Measurements from ENCODE around the gene REV1. TPM values are rescaled to one million over a fixed set of nuclear protein-coding genes. Genes with fewer than 3 reads are reported as not detected.
"Not testable (repeated sequence)": the region's sequence is repeated elsewhere in the genome, so short reads cannot be mapped to it uniquely, and the experiment has no call there.

REV1 gene
- total RNA-seq, 1 donor from 2014 or later = 39.4 TPM

GRCh38 chr2:99488539-99489062 is 1.2 kb downstream of the REV1 start:
- intact Hi-C loops (cut with micrococcal nuclease) = loop anchor here (10.0 kb wide), 3 partner anchors 754 to 1494 kb away; partner anchors contain the start of genes MGAT4A and TMEM131

GRCh38 chr2:99487906-99488305 is 1.9 kb downstream of the REV1 start:
- intact Hi-C loops (cut with micrococcal nuclease) = loop anchor here (10.0 kb wide), 3 partner anchors 753 to 1493 kb away; partner anchors contain the start of genes MGAT4A and TMEM131

- intact Hi-C loops (cut with micrococcal nuclease) = loop anchor here (10.0 kb wide), 3 partner anchors 751 to 1491 kb away; partner anchors contain the start of genes MGAT4A and TMEM131
These were observed 4.0 kb downstream of the REV1 start for GRCh38 chr2:99485824-99486223.

GRCh38 chr2:99485411-99485810 is 4.4 kb downstream of the REV1 start:
- intact Hi-C loops (cut with micrococcal nuclease) = loop anchor here (10.0 kb wide), 3 partner anchors 751 to 1491 kb away; partner anchors contain the start of genes MGAT4A and TMEM131

GRCh38 chr2:99484205-99484604 is 5.6 kb downstream of the REV1 start:
- intact Hi-C loops (cut with micrococcal nuclease) = loop anchor here (10.0 kb wide), 3 partner anchors 749 to 1489 kb away; partner anchors contain the start of genes MGAT4A and TMEM131

- intact Hi-C loops (cut with micrococcal nuclease) = loop anchor here (10.0 kb wide), 3 partner anchors 747 to 1487 kb away; partner anchors contain the start of genes MGAT4A and TMEM131
These were observed 7.9 kb downstream of the REV1 start for GRCh38 chr2:99481941-99482340.

GRCh38 chr2:99481527-99481926 is 8.3 kb downstream of the REV1 start:
- intact Hi-C loops (cut with micrococcal nuclease) = loop anchor here (10.0 kb wide), 3 partner anchors 747 to 1487 kb away; partner anchors contain the start of genes MGAT4A and TMEM131

GRCh38 chr2:99480390-99480789 is 9.4 kb downstream of the REV1 start:
- intact Hi-C loops (cut with micrococcal nuclease) = loop anchor here (10.0 kb wide), 3 partner anchors 746 to 1486 kb away; partner anchors contain the start of genes MGAT4A and TMEM131

GRCh38 chr2:99478632-99479031 is 11.2 kb downstream of the REV1 start:
- intact Hi-C loops (cut with micrococcal nuclease) = no loop called here

- intact Hi-C loops (cut with micrococcal nuclease) = no loop called here
These were observed 12.8 kb downstream of the REV1 start for GRCh38 chr2:99477054-99477453.

GRCh38 chr2:99476629-99477028 is 13.2 kb downstream of the REV1 start:
- intact Hi-C loops (cut with micrococcal nuclease) = no loop called here

- intact Hi-C loops (cut with micrococcal nuclease) = not testable (repeated sequence)
These were observed 14.7 kb downstream of the REV1 start for GRCh38 chr2:99475095-99475494.

- intact Hi-C loops (cut with micrococcal nuclease) = no loop called here
These were observed 16.2 kb downstream of the REV1 start for GRCh38 chr2:99473518-99474083.

GRCh38 chr2:99472600-99472960 is 17.2 kb downstream of the REV1 start:
- intact Hi-C loops (cut with micrococcal nuclease) = no loop called here

- intact Hi-C loops (cut with micrococcal nuclease) = no loop called here
These were observed 17.9 kb downstream of the REV1 start for GRCh38 chr2:99471654-99472599.

GRCh38 chr2:99470957-99471356 is 18.9 kb downstream of the REV1 start:
- intact Hi-C loops (cut with micrococcal nuclease) = no loop called here

GRCh38 chr2:99470459-99470858 is 19.4 kb downstream of the REV1 start:
- intact Hi-C loops (cut with micrococcal nuclease) = not testable (repeated sequence)

GRCh38 chr2:99469394-99469793 is 20.4 kb downstream of the REV1 start:
- intact Hi-C loops (cut with micrococcal nuclease) = no loop called here

GRCh38 chr2:99468155-99468554 is 21.7 kb downstream of the REV1 start:
- intact Hi-C loops (cut with micrococcal nuclease) = no loop called here

- intact Hi-C loops (cut with micrococcal nuclease) = no loop called here
These were observed 22.4 kb downstream of the REV1 start for GRCh38 chr2:99467390-99467789.

- intact Hi-C loops (cut with micrococcal nuclease) = no loop called here
These were observed 27.9 kb downstream of the REV1 start for GRCh38 chr2:99461828-99462483.
